Measurements from ENCODE around the gene IL4R.

IL4R gene

DNA sequence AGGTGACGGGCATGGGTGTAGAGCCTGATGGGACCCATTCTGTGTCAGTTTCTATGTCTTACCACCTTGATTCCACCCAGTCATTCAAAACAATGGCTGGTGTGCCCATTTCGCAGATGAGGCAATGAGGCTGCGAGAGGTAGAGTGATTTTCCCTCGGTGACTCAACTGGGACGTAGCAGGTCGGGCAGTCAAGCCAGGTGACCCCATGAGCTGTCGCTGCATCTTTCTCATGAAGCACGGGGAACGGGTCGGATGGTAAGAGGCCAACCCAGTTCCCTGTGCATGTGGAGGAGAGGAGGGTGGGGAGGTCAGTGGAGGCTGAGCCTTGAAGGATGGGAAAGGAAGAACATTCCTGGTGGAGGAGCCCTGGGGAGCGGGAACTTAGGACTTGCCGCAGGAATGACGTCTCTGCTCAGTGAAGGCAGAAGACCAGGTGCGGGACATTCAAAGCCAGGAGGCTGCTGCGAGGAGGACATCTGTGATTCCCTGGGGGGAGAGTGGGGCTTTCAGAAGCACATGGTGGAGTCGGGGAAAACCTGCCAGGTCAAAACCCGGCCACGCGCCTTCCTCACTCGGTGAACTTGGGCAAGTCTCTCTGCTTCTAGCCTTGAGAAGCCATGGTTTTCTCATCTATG, 89.3 kb downstream of the IL4R start:
- TF ChIP-seq, protein P1, sequence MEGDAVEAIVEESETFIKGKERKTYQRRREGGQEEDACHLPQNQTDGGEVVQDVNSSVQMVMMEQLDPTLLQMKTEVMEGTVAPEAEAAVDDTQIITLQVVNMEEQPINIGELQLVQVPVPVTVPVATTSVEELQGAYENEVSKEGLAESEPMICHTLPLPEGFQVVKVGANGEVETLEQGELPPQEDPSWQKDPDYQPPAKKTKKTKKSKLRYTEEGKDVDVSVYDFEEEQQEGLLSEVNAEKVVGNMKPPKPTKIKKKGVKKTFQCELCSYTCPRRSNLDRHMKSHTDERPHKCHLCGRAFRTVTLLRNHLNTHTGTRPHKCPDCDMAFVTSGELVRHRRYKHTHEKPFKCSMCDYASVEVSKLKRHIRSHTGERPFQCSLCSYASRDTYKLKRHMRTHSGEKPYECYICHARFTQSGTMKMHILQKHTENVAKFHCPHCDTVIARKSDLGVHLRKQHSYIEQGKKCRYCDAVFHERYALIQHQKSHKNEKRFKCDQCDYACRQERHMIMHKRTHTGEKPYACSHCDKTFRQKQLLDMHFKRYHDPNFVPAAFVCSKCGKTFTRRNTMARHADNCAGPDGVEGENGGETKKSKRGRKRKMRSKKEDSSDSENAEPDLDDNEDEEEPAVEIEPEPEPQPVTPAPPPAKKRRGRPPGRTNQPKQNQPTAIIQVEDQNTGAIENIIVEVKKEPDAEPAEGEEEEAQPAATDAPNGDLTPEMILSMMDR (IDR thresholded peaks at IDR 0.05; ENCODE audit: unreplicated experiment in 3 of 3), result no peak
- H3K36me3 Mint-ChIP-seq (ENCODE audit: low read depth), result no peaks in the 10 kb centered on the region
- peak overlapping the region in 1 of 3 experiments; percentile 22 for H3K4me3 Mint-ChIP-seq
- H3K27ac Mint-ChIP-seq, result peak overlapping the region; percentile 48 to 85 (median 72)
- peaks cover 2% of the 10 kb centered on the region for H3K9me3 Mint-ChIP-seq
- peaks cover 42% of the 10 kb centered on the region for H3K4me1 Mint-ChIP-seq
- H3K27me3 Mint-ChIP-seq (ENCODE audit: low read depth), result peaks cover 6% of the 10 kb centered on the region

DNA sequence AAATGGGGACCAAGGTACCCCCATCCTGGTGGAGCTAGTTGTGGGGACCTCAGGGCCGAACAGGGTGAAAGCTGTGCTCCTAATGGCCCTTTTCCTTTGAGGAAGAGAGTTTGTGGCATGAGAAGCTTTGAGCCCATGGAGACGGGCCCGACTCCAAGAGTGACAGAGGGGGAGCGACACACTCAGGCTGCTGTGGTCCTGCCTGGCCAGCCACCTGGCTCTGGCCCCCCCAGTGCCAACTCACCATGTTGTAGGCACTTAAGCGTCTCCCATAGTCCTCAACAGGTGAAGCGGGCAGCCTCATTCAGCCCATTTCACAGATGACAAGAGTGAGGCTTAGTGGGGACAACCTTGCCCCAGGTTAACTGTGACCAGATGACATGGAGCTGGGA, 89.8 kb downstream of the IL4R start:
- Mint-ChIP-seq H3K27me3 (ENCODE audit: low read depth) (peaks cover 6% of the 10 kb centered on the region), H3K36me3 (ENCODE audit: low read depth) (no peaks in the 10 kb centered on the region), H3K4me1 (peaks cover 42% of the 10 kb centered on the region), H3K27ac (peak overlapping the region in 2 of 3 experiments; percentile 48 to 85), H3K9me3 (peaks cover 3% of the 10 kb centered on the region), H3K4me3 (peak overlapping the region in 1 of 3 experiments; percentile 22)
- TF ChIP-seq, protein P1 (IDR thresholded peaks at IDR 0.05; ENCODE audit: unreplicated experiment in 3 of 3), result no peak

DNA sequence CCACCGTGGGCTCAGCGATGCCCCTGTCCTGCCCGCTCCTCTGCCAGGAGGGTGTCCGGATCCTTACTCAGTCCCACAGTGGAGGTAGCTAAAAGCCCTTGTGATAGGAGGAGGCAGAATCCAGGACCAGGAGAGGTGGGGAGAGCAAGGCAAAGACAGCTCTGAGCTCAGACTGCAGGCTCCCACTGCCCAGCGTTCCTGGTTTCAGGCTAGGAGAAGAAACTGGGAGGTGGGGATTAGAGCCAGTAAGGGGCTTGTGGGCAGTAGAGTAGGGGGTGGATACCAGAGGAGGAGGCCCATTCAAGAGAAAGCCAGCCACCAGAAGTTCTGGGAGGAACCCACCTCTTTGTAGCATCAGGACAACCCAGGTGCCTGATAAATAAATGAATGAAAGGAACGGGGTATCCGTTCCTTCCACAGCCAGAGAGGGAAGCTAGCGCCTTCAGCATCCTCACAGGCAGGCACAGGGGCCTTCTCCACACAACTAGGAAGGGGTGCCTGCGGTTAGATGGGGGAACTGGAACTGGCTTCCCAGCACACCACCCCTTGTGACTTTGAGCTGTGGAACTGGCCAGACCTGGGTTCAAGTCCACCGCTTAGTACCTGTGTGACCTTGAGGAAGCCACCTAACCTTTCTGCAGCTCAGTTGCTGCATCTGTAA, 90.5 kb downstream of the IL4R start:
- H3K4me1 Mint-ChIP-seq, result peaks cover 42% of the 10 kb centered on the region

DNA sequence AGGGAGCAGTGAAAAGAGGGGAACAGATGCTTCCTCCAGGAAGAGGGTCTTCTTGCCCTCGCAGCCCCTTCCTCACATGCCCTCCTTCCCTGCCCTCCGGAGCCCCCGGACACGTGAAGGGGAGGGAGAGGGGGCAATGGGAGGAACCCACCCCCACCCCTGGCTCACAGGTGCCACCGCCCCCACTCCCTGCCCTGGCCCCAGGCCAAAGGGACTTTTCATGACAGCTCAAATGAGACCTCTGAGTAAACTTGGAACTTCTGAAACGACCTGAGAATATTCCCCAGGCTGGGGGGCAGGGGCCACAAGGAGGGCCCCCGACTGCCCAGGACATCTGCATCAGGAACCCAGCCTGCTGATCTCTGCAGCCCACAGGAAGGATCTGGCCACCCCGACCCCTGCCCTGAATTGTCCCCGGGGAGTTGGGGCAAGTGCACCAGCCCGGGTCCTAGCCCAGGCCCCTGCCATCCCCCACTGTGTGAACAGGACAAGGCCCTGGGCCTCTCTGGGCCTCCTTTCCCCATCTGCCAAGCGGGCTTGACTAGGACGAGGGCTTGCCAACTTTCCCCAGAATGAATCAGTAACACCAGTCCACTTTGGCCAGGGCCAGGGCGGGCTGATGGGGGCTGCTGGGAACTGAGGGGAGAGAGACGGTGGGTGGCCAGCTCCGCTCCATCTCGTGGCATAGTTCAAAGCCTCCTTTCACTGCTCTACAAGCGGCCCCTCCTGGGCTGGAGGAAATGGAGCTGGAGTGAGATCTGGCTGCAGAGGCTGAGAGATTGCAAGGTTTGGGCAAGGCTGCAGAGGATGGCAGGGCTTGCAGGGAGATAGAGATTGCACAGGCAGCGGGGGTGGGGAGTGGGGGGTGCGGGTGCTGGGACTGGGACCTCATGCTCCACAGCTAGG, 92.0 kb downstream of the IL4R start:
- Mint-ChIP-seq H3K4me1 (peaks cover 37% of the 10 kb centered on the region), H3K9me3 (peaks cover 3% of the 10 kb centered on the region), H3K27me3 (ENCODE audit: low read depth) (peaks cover 6% of the 10 kb centered on the region), H3K4me3 (no peak overlapping the region), H3K27ac (peak overlapping the region in 2 of 3 experiments; percentile 51 to 76), H3K36me3 (ENCODE audit: low read depth) (no peaks in the 10 kb centered on the region)
- TF ChIP-seq, protein P1 (IDR thresholded peaks at IDR 0.05; ENCODE audit: unreplicated experiment in 3 of 3), result no peak

More for the DNA sequence above, 90.5 kb downstream of the IL4R start:
- Mint-ChIP-seq H3K9me3 (peaks cover 3% of the 10 kb centered on the region), H3K27ac (peak overlapping the region in 1 of 3 experiments; percentile 67), H3K36me3 (ENCODE audit: low read depth) (no peaks in the 10 kb centered on the region), H3K27me3 (ENCODE audit: low read depth) (peaks cover 6% of the 10 kb centered on the region), H3K4me3 (no peak overlapping the region)
- TF ChIP-seq, protein P1 (IDR thresholded peaks at IDR 0.05; ENCODE audit: unreplicated experiment in 3 of 3), result no peak

DNA sequence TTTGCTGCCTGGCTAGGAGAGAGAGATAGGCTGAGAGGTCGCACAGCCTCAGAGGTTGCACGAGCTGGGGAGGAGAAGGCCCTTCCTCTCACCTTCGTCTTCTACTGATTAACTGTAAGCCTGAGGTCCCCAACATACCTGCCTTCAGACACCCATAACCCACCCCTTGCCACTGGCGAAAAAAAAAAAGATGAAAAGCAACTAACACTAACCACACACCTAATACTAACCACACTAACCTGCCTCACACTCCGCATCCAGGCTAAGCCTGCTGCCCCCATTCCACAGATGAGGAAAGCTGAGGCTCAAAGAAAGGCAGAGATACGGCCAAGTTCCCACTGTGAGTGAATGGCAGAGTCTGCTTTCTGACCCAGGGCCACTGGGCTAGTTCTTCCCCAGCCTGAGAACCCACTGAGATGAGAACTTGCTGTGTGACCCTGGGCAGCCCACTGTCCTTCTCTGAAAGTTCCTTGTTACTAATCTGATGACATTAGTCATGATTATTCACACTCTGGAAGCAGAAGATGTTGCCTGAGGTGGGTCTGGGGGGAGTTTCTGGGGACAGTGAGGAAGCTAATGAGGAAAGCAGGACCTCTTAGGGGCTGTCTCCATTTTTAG, 92.8 kb downstream of the IL4R start:
- Mint-ChIP-seq H3K4me1 (peaks cover 29% of the 10 kb centered on the region), H3K27ac (peak overlapping the region in 2 of 3 experiments; percentile 51 to 76), H3K27me3 (ENCODE audit: low read depth) (peaks cover 6% of the 10 kb centered on the region), H3K9me3 (peaks cover 4% of the 10 kb centered on the region), H3K36me3 (ENCODE audit: low read depth) (no peaks in the 10 kb centered on the region), H3K4me3 (no peak overlapping the region)
- TF ChIP-seq, protein P1 (IDR thresholded peaks at IDR 0.05; ENCODE audit: unreplicated experiment in 3 of 3), result no peak

Measured in nephron (organoid).